ENCODE data around the gene REXO1. TPM values are rescaled to one million over a fixed set of nuclear protein-coding genes. Genes with fewer than 3 reads are reported as not detected.

Gene REXO1
- total RNA-seq, 6 donors from 2014 or later: 17.0 to 106 (median 38.8) TPM

GRCh38 chr19:1871140-1871597 is 22.9 kb upstream of the REXO1 start:
- ATAC-seq (ENCODE audit: low FRiP score in 2 of 2) (no peak), DNase-seq (no peak)
- TF ChIP-seq POLR2AphosphoS5 (IDR thresholded peaks at IDR 0.05) (no peak), CTCF (IDR thresholded peaks at IDR 0.05) (no peak), EP300 (IDR thresholded peaks at IDR 0.05) (no peak), POLR2A (IDR thresholded peaks at IDR 0.05) (no peak)
- Histone ChIP-seq H3K9me3 (no peaks in the 10 kb centered on the region), H3K4me3 (no peak overlapping the region), H3K36me3 (peaks cover 0 to 13% (median 4%) of the 10 kb centered on the region in 4 donors), H3K27me3 (no peaks in the 10 kb centered on the region), H3K27ac (peak overlapping the region in 3 of 4 donors; percentile 5 to 96 (median 90)), H3K4me1 (peaks cover 35 to 47% (median 42%) of the 10 kb centered on the region in 4 donors)
- 78 to 80% methylated on average over 13 to 15 of the region's 15 CpGs for WGBS, 2 donors

GRCh38 chr19:1868971-1869370 is 20.7 kb upstream of the REXO1 start:
- Histone ChIP-seq H3K4me1 (peaks cover 33 to 42% (median 35%) of the 10 kb centered on the region in 4 donors), H3K27ac (peak overlapping the region in 1 of 4 donors; percentile 3), H3K27me3 (no peaks in the 10 kb centered on the region), H3K36me3 (peaks cover 0 to 13% (median 4%) of the 10 kb centered on the region in 4 donors), H3K9me3 (no peaks in the 10 kb centered on the region), H3K4me3 (no peak overlapping the region)
- ATAC-seq (ENCODE audit: low FRiP score in 2 of 2) (no peak), DNase-seq (no peak)
- TF ChIP-seq POLR2AphosphoS5 (IDR thresholded peaks at IDR 0.05): no peak
- 82 to 85% methylated on average over 7 of the region's 7 CpGs for WGBS, 2 donors

- Histone ChIP-seq H3K4me1 (peaks cover 19 to 28% (median 20%) of the 10 kb centered on the region in 4 donors), H3K27me3 (no peaks in the 10 kb centered on the region), H3K27ac (no peak overlapping the region), H3K36me3 (peaks cover 0 to 9% (median 4%) of the 10 kb centered on the region in 4 donors), H3K9me3 (no peaks in the 10 kb centered on the region), H3K4me3 (no peak overlapping the region)
- no peak for ATAC-seq (ENCODE audit: low FRiP score in 2 of 2)
- WGBS, 2 donors: 89 to 90% methylated on average over 9 of the region's 9 CpGs
- DNase-seq: no peak
- TF ChIP-seq POLR2AphosphoS5 (IDR thresholded peaks at IDR 0.05) (no peak), POLR2A (IDR thresholded peaks at IDR 0.05) (no peak), EP300 (IDR thresholded peaks at IDR 0.05) (no peak), CTCF (IDR thresholded peaks at IDR 0.05) (no peak)
These were observed 19.1 kb upstream of the REXO1 start for GRCh38 chr19:1867349-1867724.

GRCh38 chr19:1866693-1867348 is 18.5 kb upstream of the REXO1 start:
- no peaks in the 10 kb centered on the region for H3K27me3 ChIP-seq
- DNase-seq (no peak), ATAC-seq (ENCODE audit: low FRiP score in 2 of 2) (no peak)
- no peak for TF ChIP-seq POLR2A (IDR thresholded peaks at IDR 0.05)
- TF ChIP-seq POLR2AphosphoS5 (IDR thresholded peaks at IDR 0.05): no peak
- TF ChIP-seq CTCF (IDR thresholded peaks at IDR 0.05): no peak
- no peak for TF ChIP-seq EP300 (IDR thresholded peaks at IDR 0.05)
- H3K4me3 ChIP-seq: no peak overlapping the region
- H3K27ac ChIP-seq: no peak overlapping the region
- no peaks in the 10 kb centered on the region for H3K9me3 ChIP-seq
- peaks cover 0 to 9% (median 4%) of the 10 kb centered on the region in 4 donors for H3K36me3 ChIP-seq
- H3K4me1 ChIP-seq: peaks cover 19 to 28% (median 20%) of the 10 kb centered on the region in 4 donors
- WGBS, 2 donors: 91 to 97% methylated on average over 8 of the region's 8 CpGs

GRCh38 chr19:1865172-1866010 is 17.1 kb upstream of the REXO1 start:
- Histone ChIP-seq H3K4me3 (peak overlapping the region in 2 of 4 donors; percentile 71 to 98), H3K36me3 (no peaks in the 10 kb centered on the region), H3K9me3 (no peaks in the 10 kb centered on the region), H3K4me1 (peaks cover 25 to 33% (median 28%) of the 10 kb centered on the region in 4 donors), H3K27ac (peak overlapping the region; percentile 91 to 95 (median 93)), H3K27me3 (no peaks in the 10 kb centered on the region)
- DNase-seq (no peak), ATAC-seq (ENCODE audit: low FRiP score in 2 of 2) (no peak)
- 82 to 88% methylated on average over 13 to 16 of the region's 17 CpGs for WGBS, 2 donors
- TF ChIP-seq EP300 (IDR thresholded peaks at IDR 0.05) (no peak), CTCF (IDR thresholded peaks at IDR 0.05) (no peak), POLR2AphosphoS5 (IDR thresholded peaks at IDR 0.05) (no peak), POLR2A (IDR thresholded peaks at IDR 0.05) (no peak)
